Psoas muscle (tissue), 8 donors: ENCODE results near the gene PWP1. TPM values are rescaled to one million over a fixed set of nuclear protein-coding genes. Genes with fewer than 3 reads are reported as not detected.

Experiments used
- ATAC-seq, 4 donors: fragments of 200-7000 bp; cut with Tn5 transposase; one replicate each; pipeline ENCODE4 v1.9.1; 2020; ENCODE audit warnings: moderate library complexity in 3 of 4, mild to moderate bottlenecking in 2 of 4
- DNase-seq, 2 donors: peaks; one replicate each; pipeline ENCODE4 v3.0.0-alpha.2; 2020
- H3K27ac ChIP-seq: fragments of 200-600 bp; one replicate; pipeline ENCODE4 v1.8.0; 2022
- H3K27me3 ChIP-seq, 3 donors: fragments of 200-600 bp in 1 of 3; one replicate each; pipeline versions ENCODE4 v1.6.1 to v1.8.0; 2013 to 2022; ENCODE audit warnings: low read length in 2 of 3, mild to moderate bottlenecking in 2 of 3, moderate library complexity in 1 of 3; ENCODE audit not compliant: insufficient read depth in 3 of 3
- H3K36me3 ChIP-seq, 2 donors: fragments of 200-600 bp in 1 of 2; one replicate each; pipeline versions ENCODE4 v1.6.1 to v1.8.0; 2013 to 2022; ENCODE audit warnings: low read depth in 1 of 2, mild to moderate bottlenecking in 1 of 2, moderate library complexity in 1 of 2; ENCODE audit not compliant: insufficient read depth in 1 of 2
- H3K4me1 ChIP-seq: fragments of 200-600 bp; one replicate; pipeline ENCODE4 v1.8.0; 2022
- H3K4me3 ChIP-seq: fragments of 200-600 bp; one replicate; pipeline ENCODE4 v1.8.0; 2022; ENCODE audit warnings: mild to moderate bottlenecking
- H3K9me3 ChIP-seq: fragments of 200-600 bp; one replicate; pipeline ENCODE4 v1.8.0; 2022
- whole genome bisulfite sequencing, 3 donors: extraction: QIAGEN DNeasy Blood & Tissue Kit; methylation state at CpG; one replicate each; pipeline versions ENCODE4 v1.1.6 to v1.1.7; 2013; 5-methylcytosine and 5-hydroxymethylcytosine counted together
- intact Hi-C, 2 donors: fragments of 100-400 bp; cut with DNase I; formaldehyde crosslinking; loops; one replicate each; pipeline versions ENCODE4 v1.11.0 to v1.14.2; 2022
- polyA plus RNA-seq, 3 donors: library from polyadenylated mRNA; stranded (reverse); fragments of 200-250 nt; gene quantifications; one replicate each; pipeline ENCODE4 v1.2.3, GENCODE V29; 2013
- total RNA-seq, 4 donors: library from RNA; stranded (reverse); fragmentation: NEBNext Ultra II Directional in 2 of 4; extraction: Animal tissue kit (Norgen Biotek cat#: 25700) in 2 of 4; gene quantifications; one replicate each; pipeline versions ENCODE4 v1.2.1 to v1.2.4, GENCODE V29; 2021 to 2023
- TF ChIP-seq, protein P1 (sequence below): fragments of 200-600 bp; IDR thresholded peaks from one replicate; pipeline ENCODE4 v1.8.0; 2022; ENCODE audit warnings: antibody characterized with exemption
- donor health status: healthy with polysubstance abuse.
- donor health status: DM: no; HTN: no; CAD: no; lungs with moderate emphysema.
- donor health status: Bipolar disorder and iron deficiency.
- donor health status: healthy.
- donor health status: DM: yes; HTN: yes; CAD: no.
- donor health status: DM: no; HTN: no; CAD: no.
- donor health status: DM: no; HTN: no; CAD: no.
- donor health status: DM: yes; HTN: yes; CAD: no.

PWP1 gene
- total and polyA plus RNA-seq, 7 donors = 15.6 to 30.1 (median 20.5) TPM

DNA sequence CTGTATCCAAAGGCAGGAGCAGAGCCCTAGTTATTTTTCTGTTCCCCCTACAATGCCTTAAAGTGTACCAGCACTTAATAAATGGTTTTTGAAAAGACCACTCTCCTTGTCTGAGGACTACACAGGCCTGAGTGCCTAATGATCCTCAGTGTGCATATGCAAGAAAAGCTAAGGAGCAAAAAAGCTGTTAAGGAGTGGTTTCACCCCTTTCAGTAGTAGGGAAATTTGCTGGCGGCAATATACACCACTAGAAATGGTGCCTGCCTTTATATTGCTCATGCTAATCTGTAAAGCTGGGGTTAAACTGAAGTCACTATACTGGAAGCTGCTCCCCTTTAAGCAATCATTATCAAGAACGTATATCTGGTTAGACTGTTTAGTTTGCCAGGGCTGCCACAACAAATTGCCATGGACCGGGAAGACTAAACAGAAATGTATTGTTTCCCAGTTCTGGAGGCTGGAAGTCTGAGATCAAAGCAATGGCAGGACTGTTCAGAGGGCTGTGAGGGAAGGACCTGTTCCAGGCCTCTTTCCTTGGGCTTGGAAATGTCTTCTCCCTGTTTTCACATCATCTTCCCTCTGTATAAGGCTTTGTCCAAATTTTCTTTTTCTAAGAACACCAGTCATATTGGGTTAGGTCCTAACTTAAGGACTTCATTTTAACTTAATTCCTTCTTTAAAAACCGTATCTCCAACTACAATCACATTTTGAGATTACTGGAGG lies 45.2 kb downstream of the PWP1 start:
- Histone ChIP-seq H3K4me3 (no peak overlapping the region), H3K36me3 (peaks cover 4 to 37% of the 10 kb centered on the region in 2 donors), H3K27ac (no peak overlapping the region), H3K4me1 (no peaks in the 10 kb centered on the region), H3K27me3 (no peaks in the 10 kb centered on the region), H3K9me3 (no peaks in the 10 kb centered on the region)
- intact Hi-C loops = no loop called here
- WGBS, 3 donors = 73 to 79% (median 77%) methylated on average over 4 of the region's 4 CpGs
- TF ChIP-seq, protein P1, sequence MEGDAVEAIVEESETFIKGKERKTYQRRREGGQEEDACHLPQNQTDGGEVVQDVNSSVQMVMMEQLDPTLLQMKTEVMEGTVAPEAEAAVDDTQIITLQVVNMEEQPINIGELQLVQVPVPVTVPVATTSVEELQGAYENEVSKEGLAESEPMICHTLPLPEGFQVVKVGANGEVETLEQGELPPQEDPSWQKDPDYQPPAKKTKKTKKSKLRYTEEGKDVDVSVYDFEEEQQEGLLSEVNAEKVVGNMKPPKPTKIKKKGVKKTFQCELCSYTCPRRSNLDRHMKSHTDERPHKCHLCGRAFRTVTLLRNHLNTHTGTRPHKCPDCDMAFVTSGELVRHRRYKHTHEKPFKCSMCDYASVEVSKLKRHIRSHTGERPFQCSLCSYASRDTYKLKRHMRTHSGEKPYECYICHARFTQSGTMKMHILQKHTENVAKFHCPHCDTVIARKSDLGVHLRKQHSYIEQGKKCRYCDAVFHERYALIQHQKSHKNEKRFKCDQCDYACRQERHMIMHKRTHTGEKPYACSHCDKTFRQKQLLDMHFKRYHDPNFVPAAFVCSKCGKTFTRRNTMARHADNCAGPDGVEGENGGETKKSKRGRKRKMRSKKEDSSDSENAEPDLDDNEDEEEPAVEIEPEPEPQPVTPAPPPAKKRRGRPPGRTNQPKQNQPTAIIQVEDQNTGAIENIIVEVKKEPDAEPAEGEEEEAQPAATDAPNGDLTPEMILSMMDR = no peak
- ATAC-seq (no peak), DNase-seq (no peak)

DNA sequence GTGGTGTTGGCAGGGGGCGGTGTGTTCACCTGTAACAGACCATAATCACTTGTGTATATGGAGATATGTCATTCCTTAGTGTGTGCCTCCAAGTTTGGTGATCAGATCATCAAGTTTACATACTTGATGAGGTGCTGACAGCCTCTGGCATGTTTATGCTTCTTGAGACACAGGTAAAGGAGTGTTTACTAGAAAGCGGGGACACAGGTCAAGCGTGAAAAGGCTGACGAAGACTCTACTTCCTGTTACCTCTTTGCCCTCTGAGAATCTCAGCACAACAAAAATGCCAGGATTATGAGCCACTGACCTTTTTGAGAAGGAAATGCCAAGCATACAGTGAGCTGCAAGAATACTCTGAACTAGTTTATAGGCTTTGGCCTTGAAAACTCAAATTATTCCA lies 45.8 kb downstream of the PWP1 start:
- 80 to 90% (median 84%) methylated on average over 4 of the region's 4 CpGs for WGBS, 3 donors
- no peak overlapping the region for H3K4me3 ChIP-seq
- no peaks in the 10 kb centered on the region for H3K4me1 ChIP-seq
- DNase-seq (no peak), ATAC-seq (no peak)
- no peaks in the 10 kb centered on the region for H3K9me3 ChIP-seq
- no peak overlapping the region for H3K27ac ChIP-seq
- peaks cover 10 to 43% of the 10 kb centered on the region in 2 donors for H3K36me3 ChIP-seq
- no peaks in the 10 kb centered on the region for H3K27me3 ChIP-seq
- TF ChIP-seq, protein P1 = no peak
- intact Hi-C loops = no loop called here

DNA sequence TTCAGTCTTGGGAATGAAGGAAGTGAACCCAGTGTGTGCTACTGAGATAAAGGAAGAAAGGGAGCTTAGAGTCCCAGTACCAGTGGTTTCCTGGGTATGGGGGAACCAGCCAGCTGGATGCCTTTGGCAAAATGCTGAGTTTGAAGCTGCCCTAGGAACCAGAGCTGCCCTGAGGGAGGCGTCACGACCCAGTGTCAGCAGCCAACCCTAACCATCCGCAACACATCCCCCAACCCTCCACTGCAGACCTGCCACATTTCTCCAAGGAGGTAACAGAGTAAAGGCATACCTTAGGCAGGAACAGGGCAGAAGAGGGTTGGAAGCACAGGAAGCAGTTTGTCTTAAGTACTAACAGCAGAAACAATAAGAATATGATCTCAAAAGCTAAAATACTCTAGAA lies 46.8 kb downstream of the PWP1 start:
- TF ChIP-seq, protein P1 = no peak
- intact Hi-C loops = no loop called here
- Histone ChIP-seq H3K27ac (no peak overlapping the region), H3K27me3 (no peaks in the 10 kb centered on the region), H3K36me3 (peaks cover 13 to 53% of the 10 kb centered on the region in 2 donors), H3K4me1 (no peaks in the 10 kb centered on the region), H3K9me3 (no peaks in the 10 kb centered on the region), H3K4me3 (no peak overlapping the region)
- ATAC-seq (no peak), DNase-seq (no peak)
- WGBS, 3 donors = 73 to 83% (median 77%) methylated on average over 3 of the region's 3 CpGs

DNA sequence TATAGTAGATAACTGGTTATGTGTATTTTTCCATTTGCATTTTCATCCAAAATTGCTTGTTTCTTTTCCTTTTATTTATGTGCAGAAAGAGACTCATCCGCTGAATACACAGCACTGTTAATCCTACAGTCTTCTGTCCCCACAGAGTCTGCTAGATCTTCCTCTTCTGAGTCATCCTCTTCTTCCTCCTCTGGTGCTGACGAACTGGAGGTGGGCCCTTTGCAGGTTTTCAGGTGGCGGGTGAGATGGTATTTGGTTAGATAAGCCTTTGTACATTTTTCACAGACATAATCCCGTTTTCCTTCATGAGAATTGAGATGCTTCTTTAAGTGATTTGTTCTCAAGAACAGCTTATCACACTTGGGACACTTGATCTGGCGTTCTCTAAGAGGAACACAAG lies 48.5 kb downstream of the PWP1 start:
- DNase-seq (no peak), ATAC-seq (no peak)
- 90 to 92% (median 91%) methylated on average over 5 of the region's 5 CpGs for WGBS, 3 donors
- H3K36me3 ChIP-seq = peaks cover 27 to 70% of the 10 kb centered on the region in 2 donors
- H3K4me1 ChIP-seq = no peaks in the 10 kb centered on the region
- intact Hi-C loops = no loop called here
- TF ChIP-seq, protein P1 = no peak
- no peak overlapping the region for H3K4me3 ChIP-seq
- H3K9me3 ChIP-seq = no peaks in the 10 kb centered on the region
- H3K27ac ChIP-seq = no peak overlapping the region
- H3K27me3 ChIP-seq = no peaks in the 10 kb centered on the region

DNA sequence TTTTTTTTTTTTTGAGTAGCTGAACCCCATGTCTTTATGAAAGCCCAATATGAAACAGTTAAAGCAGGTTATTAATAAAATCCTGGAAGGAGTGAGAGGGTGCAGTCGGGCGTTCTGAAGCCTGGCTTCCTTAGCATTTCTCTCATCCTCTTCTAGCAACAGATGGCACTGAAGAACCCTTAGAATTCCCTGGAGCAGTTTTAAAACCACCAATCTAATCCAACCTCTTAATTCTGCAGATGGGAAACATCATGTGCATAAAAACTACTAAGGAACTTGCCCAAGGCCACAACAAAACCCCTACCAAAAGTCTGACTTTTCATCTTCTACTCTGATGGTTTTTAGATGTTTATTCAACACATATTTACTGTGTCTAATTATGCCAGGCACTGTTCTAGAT lies 50.2 kb downstream of the PWP1 start:
- WGBS, 3 donors = 82 to 92% (median 89%) methylated on average over 2 of the region's 2 CpGs
- no peaks in the 10 kb centered on the region for H3K4me1 ChIP-seq
- H3K4me3 ChIP-seq = no peak overlapping the region
- intact Hi-C loops = no loop called here
- H3K9me3 ChIP-seq = no peaks in the 10 kb centered on the region
- H3K36me3 ChIP-seq = peaks cover 28 to 87% of the 10 kb centered on the region in 2 donors
- no peak for DNase-seq
- no peak overlapping the region for H3K27ac ChIP-seq
- H3K27me3 ChIP-seq = no peaks in the 10 kb centered on the region
- TF ChIP-seq, protein P1 = no peak
- ATAC-seq = no peak
